GM18505 (cell line): ENCODE data around the gene PCDH9.

Source experiments
- ATAC-seq: cut with Tn5 transposase; IDR thresholded peaks from one replicate; pipeline ENCODE4 v1.9.1; 2021; ENCODE audit not compliant: unreplicated experiment
- POLR2A ChIP-seq: IDR thresholded peaks from 4 replicates; pipeline ENCODE4 v1.6.1; 2011; ENCODE audit warnings: borderline replicate concordance; ENCODE audit not compliant: insufficient read depth, insufficient read length; ENCODE audit errors: extremely low read depth

The PCDH9 gene

DNA sequence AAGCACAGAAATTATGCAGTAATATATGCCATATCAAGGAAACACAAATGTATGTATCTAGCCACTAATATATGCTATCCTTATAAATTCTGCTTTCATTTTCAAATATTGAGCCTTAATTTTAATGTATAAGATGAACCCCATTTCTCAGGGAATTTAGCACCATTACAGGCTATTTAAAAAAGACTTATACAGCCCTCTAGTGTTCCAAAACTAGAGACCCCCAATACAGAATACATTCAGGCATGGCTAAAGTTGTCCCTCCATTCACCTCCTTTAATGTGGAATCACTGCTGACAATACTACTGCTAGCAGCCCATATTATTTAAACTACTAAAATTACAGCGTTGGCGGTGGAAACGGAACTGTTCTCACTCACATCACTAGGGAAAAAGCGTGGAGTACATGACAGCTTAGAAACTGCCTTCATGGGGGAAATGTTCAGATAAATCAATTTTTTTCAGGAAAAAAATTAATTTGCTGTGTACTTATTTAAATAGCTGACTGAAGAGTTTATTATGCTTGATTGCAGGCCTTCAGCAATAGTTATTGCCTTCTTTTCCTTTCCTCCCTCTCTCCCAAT, 541.0 kb downstream of the PCDH9 start:
- no peak for ATAC-seq
- no peak for TF ChIP-seq POLR2A

DNA sequence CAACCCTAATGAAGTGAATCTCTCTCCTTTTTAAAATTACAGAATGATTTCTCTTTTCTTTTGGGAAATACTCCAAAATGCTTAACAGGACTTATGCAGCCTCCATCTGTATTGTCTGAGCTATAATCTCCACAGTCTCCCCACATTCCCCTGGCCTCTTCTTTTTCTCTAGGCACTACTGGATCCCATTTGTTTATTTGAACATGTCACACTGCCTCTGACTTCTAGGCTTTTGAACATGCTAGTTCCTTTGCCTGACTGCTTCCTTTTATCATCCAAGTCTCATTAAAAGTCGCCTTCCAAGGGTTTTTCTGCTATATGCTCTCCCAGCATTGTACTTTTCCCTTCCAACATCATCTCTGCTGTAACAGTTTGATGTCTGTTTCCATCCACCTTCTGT, 548.7 kb downstream of the PCDH9 start:
- ATAC-seq = no peak
- no peak for TF ChIP-seq POLR2A

DNA sequence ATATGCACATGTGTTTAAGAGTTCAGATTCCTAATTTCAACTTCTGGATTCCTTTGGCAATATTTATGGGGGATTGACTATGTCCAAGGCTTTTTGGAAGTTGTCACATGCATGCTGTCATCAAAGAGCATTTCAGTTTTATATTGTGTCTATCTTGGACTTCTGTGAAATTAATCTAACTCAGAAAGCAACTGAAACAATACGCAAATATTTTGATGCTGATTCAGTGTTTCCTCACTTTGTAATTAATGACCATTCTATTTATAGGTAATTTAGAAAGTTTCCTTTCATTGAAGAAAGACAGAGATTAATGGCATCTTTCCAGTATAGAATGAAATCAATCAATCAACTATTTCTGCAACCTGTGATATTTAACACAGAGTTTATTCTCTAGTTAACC, 550.1 kb downstream of the PCDH9 start:
- ATAC-seq = no peak
- TF ChIP-seq POLR2A = no peak

DNA sequence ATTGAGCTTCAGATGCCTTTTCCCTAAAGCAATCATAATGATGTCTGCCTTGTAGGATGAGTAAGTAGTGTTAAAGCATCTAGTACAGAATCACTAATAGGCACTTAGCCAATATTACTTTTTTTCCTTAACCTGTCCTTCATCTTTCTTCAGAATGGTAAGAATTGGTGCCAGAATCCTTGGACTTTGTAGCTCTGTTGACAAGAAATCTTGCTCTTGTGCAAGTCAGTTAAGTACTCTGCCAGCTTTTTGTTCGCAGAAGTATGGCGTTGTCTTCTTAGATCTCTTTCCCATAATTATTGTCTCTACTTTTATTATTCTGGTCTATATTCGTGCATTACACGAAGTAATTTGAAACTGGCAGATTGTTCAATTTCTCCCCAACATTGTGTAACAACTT, 554.5 kb downstream of the PCDH9 start:
- ATAC-seq = no peak
- TF ChIP-seq POLR2A = no peak

DNA sequence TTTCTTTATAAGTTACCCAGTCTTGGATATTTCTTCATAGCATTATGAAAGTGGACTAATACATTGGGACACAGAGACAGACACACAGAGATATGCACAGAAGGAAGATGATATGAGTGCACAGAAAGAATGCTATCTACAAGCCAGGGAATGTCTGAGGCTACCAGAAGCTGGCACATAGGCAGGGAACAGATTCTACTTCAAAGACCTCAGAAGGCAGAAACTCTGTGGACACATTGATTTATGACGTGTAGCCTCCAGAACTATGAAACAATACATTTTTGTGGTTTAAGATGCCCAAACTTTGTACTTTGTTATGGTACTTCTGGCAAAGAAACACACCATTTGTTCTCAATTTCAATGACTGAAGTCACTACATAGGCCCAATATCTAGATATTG, 556.7 kb downstream of the PCDH9 start:
- no peak for ATAC-seq
- TF ChIP-seq POLR2A = no peak

DNA sequence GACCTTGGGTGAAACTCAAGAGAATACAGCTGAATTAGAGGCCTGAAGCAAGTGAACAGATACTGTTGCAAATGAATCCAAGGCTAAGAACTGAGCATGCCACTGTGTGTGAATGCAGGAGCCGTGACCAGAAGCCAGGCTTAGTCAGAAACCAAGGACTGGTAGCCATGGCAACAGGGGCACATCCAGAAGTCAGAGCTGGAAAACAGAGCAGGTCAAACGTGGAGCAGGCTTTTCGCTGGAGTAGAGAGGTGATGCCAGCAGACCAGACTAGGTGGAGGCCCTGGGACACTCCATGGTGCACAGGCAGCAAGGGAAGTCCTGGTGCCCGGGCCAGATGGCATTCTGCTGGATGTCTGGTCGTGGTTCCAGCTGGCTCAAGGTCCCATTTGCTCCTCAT, 564.1 kb downstream of the PCDH9 start:
- TF ChIP-seq POLR2A = no peak
- ATAC-seq = no peak

DNA sequence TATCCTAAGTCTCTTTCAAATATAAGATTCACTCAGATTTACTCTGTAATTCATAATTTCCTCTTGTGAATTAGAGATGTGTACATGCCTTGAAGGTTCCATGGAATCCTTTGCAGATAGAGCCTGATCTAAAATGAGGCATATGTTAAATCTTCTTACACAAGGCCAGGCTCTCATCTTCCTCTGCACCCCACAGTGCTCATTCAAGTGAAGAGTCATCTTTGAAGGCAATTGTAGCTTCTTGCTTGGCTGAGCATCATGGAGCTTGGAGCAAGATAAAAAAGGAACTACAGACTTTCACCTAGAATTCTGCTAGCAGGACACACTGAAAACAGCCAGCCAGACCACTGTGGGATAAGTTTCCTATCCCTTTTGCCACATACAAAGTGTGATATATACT, 566.4 kb downstream of the PCDH9 start:
- no peak for TF ChIP-seq POLR2A
- ATAC-seq = no peak

DNA sequence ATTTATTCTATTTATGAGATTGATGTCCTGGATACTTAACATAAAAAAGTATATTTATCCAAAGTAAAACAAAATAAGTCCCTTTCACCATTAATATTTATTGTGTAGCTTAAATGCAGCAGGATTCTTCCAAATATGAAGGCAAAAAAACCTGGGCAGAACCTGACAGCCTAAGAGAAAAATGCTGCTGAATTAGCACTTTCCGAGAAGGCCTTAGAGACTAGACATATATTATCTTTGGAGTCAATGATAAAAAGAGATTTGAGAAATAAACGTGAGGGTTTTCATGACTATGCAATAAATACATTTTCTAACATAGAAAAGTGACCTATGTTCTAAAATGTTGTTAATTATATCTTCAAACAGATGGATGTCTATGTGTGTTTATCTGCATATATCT, 566.9 kb downstream of the PCDH9 start:
- TF ChIP-seq POLR2A = no peak
- ATAC-seq = no peak

DNA sequence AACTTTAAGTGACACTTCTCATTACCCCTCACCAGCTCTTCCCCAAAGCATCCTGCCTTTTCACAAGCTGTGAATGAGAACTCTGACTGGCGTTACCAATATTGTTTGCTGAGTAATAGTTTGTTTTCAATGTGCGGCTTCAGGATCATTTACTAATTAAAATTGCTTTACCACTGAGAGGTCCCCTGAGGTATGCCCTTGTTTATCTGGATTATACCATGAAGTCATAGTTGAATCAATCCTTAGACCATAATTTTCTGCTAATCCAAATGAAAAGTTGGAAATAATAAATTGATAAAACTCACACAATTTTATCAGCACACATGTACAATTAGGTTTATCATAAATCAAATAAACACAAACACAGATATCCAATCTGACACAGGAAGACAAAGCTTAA, 568.8 kb downstream of the PCDH9 start:
- no peak for TF ChIP-seq POLR2A
- no peak for ATAC-seq

DNA sequence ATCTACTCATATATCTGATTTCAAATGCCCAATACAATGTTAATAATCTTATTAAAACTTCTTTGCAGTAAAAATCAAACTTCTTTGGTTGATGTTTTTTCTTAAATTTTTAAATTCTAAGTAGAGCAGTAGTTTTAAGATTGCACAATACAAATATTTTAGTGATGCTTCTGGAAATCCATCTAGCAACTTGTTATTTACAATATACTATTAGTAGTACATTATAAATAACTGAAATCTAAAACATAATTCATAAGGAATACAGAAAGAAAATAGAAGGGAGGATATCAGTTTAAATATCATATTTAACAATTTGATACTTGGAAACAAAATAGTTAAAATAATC, 569.7 kb downstream of the PCDH9 start:
- ATAC-seq = no peak
- no peak for TF ChIP-seq POLR2A

DNA sequence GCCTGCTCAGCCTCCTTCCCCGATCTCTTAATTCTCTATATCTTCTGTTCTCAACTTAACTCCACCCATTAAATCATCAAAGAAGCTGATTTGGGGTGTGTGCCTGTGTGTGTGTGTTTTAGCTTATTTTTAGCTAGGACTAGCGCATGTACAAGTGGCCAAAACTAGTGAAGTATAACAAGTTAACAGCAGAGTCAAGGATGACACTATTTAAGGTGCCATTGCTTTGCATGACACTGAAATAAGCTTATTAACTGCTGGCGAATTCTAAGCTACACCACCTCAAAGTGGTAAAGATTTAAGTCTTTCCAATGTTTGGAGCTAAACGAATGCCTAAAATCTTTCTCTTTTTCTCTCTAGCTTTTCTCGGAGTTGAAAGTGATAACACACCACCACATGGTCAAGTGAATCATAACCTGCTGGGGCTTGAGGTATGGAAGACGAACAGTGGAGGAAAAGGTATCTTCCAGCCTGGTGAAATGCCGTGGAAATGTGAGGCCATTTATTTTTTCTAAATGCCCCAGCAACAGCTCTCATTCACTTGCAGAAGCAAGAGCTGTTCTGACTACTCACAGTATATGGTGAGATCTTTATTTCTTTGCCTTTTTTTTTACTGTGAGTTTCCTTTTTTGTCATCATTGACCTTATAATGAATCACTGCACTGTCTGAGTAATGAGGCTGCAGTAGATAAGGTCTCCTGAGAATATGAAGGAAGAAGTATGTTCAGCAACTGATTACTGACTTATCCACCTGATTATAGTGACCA, 570.3 kb downstream of the PCDH9 start:
- peak; percentile 82 for ATAC-seq
- no peak for TF ChIP-seq POLR2A

DNA sequence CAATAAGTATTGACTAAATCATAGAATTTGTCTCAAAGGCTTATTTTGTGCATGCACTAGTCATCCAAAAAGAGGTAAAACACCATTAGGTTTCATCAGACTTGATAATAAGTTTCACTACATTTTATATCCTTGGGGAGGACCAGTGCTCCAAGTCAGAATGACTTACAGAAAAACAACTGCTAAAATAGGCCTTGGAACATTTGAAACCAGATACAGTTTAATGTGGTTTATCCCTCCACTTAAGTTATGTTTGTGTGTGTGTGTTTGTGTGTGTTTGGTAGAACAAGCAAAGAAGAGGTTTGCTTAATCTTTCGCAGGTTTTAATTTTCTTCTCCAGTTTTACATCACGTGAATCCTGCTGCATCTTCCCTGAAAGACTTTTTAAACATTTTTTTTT, 570.9 kb downstream of the PCDH9 start:
- ATAC-seq = no peak
- no peak for TF ChIP-seq POLR2A

DNA sequence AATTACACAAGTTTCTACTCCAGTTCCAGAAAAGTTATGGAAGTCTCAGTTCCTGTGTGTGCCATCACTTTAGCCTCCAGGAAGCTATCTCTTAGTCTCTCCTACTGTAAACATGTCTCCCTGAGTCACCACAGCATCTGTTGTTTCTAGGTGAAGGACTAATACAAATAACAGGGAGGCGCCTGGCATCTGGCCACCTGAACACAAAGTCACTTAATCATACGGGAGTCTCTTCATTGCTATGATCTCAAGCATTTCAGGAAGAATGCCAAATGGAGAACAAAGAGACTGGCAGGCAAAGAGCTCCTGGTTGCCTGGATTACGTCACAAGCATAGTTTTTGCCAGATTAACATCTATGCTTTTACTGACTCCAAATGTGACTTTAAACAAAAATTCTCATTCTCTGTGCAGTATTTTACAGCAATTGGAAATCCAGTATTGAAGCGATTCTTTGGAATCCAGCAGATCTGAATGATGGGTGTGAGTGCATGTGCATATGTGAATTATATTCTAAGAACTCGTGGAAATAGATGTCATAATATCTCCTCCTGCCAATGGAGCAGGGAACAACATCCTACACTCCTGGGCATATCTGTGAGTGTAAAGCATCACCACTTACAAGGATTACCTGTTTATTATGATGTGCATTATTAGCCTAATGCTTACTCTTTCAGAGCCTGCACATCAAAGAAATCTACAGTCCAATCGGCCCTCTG, 572.8 kb downstream of the PCDH9 start:
- no peak for ATAC-seq
- TF ChIP-seq POLR2A = no peak

DNA sequence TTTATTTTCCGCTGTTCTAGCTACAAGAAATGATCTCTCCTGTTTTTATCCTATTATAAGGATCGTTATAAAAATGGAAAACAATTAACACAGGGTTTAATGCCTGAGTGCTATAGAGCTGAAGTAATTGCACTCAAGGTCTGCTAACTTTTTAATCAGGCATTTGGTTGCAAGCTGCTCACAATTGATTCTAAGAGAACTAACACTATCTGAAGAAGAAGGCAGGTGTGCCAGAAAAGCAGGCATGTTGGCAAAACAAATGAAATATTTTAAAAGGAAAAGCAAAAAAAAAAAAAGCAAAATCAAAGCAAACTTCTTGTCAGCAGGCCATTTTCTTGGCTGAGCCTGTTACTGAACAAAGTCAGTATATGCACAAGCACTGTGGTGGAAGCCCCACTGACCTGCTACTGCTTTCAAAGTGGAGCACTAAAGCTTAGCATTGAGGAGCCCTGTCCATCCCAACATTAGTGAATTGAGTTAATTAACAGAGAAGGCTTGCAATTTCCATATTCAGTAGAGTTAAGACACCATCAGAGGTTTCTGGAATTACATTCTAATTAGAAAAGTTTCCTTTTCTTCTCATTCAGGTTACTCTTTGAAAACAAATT, 574.2 kb downstream of the PCDH9 start:
- no peak for ATAC-seq

DNA sequence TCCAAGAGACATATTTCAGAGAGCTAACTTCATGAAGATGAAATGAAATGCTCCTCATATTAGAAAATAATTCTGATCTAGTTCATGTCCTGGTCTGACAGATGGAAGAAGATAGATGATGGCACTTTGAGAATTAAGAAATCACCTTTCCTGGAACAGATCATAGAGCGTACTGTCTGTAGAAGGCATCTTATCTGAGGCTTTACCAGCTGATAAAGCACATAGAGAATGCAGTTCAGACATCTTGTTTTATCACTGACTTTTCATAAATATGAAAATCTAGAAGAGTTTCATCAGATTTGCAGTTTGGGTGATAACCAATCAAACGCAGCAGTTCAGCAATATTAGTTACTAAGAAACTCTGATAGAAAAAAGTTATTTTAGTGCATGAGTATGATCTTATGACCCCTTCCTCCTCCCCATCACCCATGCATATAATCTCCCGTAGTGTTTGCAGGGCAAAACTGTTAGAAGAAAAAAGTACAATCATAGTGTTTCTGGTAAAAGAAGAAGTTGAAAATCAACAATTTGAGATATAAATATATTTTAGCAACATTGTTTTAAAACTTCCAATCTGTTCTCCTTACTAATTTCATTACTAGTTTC, 585.2 kb downstream of the PCDH9 start:
- no peak for ATAC-seq
- no peak for TF ChIP-seq POLR2A

More for the DNA sequence above, 574.2 kb downstream of the PCDH9 start:
- TF ChIP-seq POLR2A = no peak
